HG03064 (cell line): ENCODE results near the gene ARID1B.

ENCODE experiments used
- ATAC-seq: cut with Tn5 transposase; IDR thresholded peaks from one replicate; pipeline ENCODE4 v1.9.1; 2021; ENCODE audit warnings: low read depth; ENCODE audit not compliant: unreplicated experiment

ARID1B gene

DNA sequence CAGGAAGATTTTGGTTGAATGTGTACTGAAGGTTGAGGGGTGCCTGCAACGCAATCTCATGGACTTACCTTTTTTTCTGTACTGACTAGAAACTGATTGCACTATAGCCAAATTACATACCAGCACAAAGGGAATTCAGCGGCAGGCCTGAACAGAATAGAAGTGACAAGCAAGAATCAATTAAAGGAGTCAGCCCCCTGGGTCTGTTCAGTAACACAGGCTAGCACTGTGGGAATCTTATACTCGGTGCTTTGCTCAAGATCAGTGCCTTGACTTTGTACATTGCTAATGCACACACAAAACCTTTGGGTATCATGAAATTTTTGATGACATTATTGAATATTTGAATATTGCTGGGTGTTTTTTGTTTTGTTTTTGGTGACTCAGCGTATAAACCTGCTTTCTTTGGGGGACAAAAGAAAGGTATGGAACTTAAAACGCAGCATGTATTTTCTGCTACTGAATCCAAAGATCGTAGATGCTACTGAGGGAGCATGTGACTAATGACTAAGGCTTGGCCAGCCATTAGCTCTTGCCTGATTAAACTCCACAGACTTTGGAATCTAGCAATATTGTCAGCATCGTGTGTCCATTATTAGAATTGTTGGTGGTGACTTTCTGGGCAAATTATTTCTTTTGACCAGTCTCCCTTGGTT lies 236.6 kb downstream of the ARID1B start:
- ATAC-seq = no peak

DNA sequence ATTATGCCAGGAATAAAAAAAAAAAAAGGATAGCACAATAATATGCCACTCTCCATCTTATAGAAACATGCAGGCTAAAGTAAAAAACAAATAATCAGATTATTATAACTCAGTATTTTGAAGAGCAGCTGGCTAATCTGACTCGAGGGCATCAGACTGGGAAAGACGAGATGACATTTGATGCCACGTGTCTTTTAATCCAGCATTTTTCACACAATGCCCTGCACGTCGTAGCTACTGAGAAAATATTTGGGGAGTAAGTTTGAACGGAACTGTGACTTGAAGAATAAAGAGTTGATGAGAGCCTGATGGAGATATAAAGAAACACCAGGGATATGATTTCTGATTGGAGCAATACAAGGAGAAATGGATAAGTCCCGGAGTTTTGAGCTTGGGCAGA lies 237.7 kb downstream of the ARID1B start:
- ATAC-seq = no peak

DNA sequence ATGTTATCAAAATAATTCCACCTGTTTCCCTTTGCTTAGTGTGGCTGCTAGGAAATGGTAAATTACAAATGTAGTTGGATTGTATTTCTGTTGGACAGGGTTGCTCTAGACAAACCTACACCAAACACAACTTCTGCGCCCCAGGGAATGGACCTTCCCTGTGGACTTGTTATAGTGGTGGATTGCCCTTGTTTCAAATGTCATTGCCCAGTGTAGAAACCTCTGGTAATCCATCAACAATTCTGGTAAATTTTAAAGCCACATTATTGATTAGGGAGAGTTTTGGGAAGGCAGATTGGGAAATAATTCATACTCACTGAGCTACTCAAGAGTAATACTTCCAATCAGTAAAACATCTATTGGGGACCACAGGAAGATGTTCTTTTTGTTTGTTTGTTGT lies 239.8 kb downstream of the ARID1B start:
- no peak for ATAC-seq

DNA sequence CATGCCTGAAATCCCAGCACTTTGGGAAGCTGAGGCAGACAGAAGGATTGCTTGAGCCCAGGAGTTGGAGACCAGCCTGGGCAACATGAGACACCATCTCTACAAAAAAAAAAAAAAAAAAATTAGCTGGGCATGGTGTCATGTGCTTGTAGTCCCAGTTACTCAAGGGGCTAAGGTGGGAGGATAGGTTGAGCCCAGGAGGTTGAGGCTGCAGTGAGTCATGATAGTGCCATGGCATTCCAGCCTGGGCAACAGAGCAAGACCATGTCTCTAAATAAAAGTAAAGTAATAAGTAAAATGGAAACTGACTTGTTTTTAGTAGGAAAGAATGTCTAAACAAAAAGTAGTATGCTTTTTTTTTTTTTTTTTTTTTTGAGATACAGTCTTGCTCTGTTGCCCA lies 240.7 kb downstream of the ARID1B start:
- no peak for ATAC-seq

DNA sequence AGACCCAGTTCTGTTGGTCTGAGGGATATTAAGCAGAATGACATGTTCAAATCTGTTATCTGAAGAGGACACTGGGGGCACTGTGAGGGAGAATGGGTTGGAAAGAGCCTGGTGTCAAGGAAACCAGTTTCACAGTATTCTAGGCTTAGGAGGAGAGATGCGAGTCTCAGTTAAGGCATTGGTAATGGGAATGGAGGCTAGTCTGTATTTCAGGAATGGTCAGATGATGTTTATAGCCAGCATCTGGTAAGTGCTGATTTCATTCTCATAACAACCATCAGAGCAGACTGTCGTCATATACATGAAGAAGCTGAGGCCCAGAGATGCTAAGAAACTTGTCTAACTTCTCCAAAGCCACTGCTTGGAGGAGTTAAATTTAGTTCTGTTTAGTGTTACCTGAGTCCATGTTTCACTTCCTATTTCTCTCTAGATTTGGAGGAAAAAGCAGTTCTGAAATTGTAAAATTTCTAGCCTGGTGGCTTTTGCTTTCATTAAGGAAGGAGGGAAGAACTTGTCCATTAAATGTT lies 242.0 kb downstream of the ARID1B start:
- no peak for ATAC-seq

DNA sequence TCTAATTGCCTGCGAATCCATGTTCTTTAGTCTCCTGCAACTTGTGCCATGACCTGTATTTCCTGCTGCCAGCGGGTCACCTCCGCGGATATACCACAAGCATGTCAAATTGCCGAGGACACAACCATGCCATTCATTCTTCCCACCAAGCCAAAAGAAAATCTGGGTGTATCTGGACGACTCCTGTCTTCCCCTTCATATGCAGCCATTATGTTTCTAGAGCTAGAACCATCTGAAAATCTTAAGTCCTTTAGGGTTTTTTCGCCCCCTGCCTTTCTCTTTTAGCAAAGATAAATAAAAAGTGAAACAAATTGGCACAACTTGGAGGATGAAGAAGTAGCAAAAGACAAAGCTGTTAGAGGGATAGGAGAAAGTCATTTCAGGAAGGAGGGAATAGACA lies 242.6 kb downstream of the ARID1B start:
- no peak for ATAC-seq

DNA sequence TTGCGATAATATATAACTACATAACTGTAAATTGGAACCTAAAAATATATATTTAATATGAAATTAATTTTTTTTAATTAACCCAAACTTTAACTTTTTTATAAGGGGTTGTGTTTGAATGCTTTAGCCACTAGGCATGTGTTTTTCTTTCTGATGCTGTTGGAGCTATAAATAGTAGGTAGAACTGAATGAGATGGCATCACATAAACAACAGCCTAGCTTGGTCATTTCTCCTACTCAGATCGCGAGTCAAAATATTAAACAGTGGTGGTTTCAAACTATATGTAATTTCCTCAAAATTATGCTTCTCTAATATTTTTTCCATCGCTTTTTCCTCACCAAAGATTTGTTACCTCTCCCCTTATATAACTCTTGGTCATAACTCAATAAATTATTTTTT lies 243.2 kb downstream of the ARID1B start:
- ATAC-seq = no peak

DNA sequence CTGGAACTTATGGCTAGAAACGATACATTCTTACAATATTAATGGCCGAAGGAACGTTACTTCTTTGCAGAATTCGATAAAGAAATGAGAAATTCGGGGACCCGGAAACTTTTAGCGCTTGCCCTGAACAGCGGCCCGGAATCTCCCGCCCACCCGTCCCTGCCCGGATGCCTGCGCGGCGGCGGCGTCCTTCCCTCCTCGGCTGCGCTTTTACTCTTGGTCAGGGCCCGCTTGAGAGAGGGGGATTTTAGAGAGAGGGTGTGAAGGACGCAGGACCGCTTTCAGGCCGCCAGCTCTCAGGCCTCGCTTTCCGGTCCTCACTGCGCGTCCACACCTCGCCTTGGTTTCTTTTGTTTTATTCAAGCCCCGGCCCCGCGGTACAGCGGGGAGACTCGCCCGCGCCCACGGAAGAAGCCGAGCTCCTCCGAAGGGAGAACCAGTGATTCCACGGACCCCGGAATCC lies 243.7 kb downstream of the ARID1B start:
- peak; percentile 35 for ATAC-seq

DNA sequence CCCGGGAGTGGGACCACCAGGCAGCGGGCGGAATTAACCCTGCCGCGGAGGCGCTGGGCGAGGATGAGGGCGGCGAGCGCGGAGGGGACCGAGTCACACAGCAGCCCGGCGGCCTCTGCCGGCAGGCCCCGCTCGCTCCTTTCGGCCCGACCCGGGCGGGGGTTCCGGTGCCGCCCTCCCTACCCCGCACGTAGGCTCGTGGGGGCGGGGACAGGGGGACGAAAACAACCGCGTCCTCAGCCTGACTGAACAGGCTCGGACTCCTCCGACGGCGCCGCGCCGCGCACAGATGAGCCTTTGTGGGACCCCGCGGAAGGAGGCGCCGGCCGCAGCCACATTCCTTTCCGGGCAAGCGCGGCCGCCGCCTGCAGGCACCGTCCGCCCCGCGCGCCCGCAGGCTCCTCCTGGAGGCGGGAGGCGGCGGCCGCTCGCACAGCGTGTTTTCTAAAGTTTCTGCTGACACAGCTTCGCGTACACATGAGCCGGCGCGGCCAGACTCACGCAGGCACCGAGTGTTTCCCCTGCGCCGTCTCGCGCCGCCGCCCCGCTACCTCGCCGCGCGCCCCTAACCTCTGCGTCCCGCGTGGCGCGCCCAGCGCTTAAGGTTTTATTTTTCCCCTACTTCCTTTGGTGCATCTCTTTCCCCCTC lies 244.3 kb downstream of the ARID1B start:
- ATAC-seq = peak; percentile 73

DNA sequence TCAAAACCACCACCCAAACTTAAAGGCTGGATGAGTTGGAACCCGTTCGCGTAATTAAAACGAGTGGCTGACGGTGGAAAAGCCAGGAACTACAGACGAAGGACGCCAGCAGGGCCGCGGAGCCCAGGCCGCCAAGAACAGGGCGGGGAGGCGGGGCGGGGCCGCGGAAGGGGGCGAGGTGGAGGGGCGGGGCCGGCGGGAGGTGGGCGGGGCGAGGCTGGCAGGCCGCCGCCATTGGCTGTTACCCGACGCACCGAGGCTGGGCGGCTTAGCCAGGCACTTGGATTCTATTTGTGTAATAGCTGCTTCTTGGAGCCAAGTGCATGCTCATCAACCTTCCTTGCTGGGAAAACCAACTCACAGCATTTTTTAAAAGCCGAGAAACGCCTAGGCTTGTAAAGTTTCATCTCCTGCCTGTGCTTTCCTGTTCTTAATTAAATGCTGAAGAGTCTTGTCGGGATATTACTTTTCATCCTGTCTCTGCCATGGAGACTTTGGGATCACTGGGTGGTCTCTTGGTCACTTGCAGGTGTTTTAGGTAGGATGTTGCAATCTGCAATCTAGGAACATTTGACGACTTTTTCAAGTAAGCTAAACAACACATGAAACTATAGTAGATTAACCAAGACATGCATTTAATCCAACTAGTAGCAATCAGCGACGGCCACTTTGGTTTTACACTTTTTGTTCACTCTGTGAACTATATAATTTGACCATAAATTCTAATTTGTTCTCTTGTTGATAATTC lies 245.0 kb downstream of the ARID1B start:
- ATAC-seq = peak; percentile 46

DNA sequence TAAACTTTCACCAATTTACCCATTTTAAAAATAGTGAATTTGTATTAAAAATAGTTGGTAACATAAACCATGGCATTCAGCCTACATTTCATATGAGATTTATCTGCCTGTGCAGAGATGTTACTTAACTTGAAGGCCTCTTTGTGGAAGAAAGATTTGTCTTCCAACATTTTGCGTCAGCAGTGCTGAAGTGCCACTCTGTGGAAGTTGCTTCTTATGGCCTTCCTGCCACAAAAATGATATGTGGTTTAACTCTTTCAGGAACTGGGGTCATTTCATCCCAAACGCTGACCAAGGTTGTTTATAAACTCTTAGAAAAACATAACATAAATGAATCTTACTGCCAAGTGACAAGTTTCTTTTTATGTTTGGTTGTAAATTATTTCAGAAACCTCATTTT lies 246.8 kb downstream of the ARID1B start:
- no peak for ATAC-seq

DNA sequence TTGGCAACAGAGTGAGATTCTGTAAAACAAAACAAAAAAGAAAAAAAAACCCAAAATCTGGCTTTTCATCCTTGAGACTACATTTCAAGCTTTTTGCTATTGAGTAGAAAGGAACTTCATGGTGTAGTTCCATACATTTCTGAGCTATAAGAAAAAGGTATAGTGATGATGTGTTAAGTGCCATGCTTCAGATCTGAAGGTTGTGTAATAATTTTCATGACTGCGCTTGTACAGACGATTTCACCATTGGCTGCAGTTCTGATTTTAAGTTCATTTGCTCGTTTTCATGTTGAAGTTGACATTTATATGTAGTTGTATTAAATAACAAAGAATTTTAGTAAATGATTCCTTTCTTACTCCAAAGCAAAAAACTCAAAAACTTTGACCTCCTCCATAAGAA lies 247.6 kb downstream of the ARID1B start:
- ATAC-seq = no peak

DNA sequence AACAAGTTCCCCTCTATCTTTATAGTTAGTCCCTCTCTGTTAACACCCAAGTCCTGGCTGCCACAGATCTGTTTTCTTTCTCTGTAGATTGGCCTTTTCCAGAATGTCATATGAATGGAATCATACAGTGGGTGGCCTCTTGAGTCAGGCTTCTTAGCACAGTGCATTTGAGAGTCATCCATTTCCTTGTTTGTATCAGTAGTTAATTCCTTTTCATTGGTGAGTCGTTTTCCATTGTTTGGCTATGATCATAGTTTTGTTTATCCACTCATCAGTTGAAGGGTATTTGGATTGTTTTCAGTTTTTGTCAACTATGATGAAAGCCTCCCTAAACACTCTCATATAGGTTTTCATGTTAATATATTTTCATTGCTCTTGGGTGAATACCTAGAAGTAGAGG lies 248.3 kb downstream of the ARID1B start:
- no peak for ATAC-seq

DNA sequence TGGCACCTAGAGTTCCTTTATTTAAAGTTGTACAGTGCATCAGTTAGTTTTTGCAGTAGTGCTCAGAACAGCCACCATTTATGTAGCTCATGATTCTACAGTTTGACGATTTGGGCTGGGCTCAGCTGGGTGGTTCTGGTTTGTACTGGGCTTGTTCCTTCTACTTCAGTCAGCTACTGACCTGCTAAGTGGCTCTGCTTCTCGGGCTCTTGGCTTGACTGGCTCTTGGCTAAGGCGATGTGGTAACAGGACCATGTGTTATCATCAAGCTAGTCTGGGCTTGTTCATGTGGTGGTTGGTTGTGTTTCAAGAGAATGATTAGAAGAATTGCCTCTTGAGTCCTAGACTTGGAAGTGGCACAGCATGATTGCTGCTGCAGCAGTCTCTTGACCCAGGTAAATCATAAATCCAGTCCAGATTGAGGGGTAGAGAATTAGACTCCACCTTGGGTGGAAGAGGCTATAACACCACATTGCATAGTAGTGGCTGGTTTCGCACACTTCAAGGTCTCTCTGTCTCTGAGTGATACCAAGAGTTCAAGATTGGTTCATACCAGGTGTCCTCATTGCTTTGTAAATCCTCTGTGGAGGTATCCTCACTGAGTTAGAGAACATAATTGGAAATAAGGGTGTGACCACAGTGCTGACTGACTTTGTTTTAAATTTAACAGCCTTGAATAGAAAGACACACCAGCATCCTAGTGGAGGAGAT lies 253.0 kb downstream of the ARID1B start:
- ATAC-seq = no peak

DNA sequence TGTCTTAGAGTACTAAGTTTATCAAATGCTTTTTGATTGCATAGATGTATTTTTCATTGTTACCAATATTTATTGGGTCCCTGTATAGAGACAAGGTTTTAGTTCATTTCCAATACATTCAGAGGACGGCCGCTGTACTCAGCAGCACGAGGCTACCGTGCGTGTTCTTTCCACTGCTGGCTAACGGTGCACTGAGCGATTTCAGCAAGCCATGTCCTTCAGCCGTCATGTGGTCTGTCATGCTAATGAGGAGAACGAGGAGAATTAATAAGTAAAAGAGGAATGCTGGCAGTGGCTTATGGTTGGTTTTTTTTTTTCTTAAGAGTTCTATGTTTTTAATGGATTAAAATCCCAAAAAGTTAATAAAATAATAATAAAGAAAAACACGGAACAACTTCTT lies 253.6 kb downstream of the ARID1B start:
- no peak for ATAC-seq

DNA sequence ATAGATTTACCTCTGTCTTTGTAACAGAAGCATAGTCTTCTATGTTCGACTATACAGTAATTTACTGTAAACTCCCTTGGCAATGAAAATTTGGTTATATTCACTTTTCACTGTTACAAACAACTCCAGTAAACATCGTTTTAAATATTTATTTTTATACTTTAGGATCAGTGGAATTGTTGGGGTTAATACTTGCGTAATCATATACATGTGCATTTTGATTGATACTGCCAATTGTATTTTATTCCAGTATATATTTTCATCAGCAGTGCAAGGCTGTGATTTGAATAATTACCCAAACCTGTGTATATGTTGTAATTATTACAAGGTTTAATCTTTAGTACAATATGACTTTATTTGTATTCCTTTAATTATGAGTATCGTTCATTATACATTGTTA lies 255.7 kb downstream of the ARID1B start:
- no peak for ATAC-seq

DNA sequence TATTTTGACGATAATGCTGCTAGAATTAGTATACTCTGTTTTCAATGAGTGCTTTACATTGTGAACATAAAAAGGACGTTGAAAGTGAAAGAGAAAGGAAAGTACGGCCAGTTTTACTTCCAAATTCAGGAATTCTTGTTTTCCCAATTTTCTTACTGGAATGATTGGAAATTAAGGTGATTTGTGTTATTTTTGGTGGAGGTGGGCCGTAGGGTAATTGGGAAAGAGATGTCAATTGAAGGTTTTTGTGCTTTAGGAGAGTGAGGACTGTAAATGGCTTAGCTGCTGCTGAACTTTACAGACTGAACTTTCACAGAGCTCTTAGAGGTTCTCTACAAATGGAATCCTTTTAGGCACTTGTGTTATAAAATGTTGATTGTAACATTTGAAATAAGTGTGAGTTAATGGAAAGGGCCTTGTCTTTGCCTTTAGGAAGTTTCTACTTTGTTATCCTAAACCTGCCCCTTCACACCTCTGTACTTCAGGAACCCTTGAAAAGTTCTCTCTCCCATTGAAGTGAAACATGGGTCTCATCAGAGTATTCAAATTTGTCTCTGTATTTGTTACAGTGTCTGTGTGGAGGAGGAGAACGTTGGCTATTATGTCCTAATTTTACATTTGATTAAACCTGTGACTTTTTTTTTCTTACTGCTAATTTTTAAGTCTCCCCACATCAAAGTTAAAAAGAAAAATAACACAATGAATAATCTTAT lies 256.4 kb downstream of the ARID1B start:
- no peak for ATAC-seq

DNA sequence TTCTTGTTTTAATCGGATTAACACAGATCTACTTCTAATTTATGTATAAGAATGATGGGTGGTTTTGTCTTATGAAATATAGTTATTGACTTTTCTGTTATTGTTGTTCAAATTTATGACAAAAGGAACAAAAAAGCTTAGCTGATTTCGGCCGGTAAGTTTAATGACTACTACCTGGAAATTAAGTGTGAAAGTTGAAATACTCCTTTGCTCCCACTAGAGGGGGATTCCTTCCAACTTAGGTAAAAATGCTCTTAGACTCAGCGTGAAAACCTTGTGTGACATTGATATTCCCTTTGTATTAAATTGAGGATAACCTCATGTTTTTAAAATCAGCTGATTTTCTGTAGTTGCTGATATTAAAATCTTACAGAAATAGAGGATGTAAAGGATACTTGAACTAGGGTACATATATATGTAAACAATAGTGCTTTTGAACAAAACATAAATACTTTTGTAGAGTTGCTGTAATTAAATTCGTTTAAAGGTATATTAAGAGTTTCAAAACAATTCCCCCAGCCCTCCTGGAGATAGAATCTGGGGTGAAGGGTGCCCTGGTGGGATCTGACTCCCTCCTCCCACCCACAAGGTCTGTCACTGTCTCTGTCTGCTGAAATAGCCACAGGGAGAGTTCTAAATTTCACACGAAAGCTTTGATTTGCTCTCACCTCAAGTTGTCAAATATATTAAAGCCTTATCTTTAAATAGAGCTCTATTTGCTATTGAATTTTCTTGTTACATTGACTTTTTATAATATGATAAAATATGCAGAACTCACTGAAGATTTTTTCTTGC lies 257.5 kb downstream of the ARID1B start:
- no peak for ATAC-seq

DNA sequence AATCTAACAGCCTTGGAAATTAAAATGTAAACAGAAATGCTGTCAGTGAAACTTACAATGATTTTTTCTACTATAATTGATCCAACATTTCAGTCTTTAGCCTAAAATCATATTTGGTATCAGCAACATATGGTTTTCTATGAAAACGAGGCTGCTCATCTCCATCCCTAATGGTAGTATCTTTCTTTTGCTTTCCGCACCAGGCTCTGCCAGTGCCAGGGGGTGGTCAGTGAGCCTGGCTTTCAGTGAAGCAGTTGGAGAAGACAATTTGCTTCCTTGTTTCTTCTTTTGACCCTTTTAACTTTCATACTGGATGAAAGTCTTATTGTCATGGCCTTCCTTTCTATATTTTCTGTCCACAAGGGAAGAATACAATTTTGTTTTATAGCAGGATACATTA lies 258.4 kb downstream of the ARID1B start:
- no peak for ATAC-seq
